SH-SY5Y (cell line): ENCODE results near the gene CLSTN2.
A peak's percentile ranks its signal among the peaks of the same experiment; 100 is the strongest.

Experiments
- GATA2 ChIP-seq: IDR thresholded peaks from 2 replicates; pipeline ENCODE4 v1.6.1; 2011; ENCODE audit warnings: mild to moderate bottlenecking, low read depth, low read length
- GATA3 ChIP-seq: IDR thresholded peaks from 2 replicates; pipeline ENCODE4 v1.6.1; 2011; ENCODE audit warnings: low read depth, mild to moderate bottlenecking, low read length, moderate library complexity

Gene CLSTN2

DNA sequence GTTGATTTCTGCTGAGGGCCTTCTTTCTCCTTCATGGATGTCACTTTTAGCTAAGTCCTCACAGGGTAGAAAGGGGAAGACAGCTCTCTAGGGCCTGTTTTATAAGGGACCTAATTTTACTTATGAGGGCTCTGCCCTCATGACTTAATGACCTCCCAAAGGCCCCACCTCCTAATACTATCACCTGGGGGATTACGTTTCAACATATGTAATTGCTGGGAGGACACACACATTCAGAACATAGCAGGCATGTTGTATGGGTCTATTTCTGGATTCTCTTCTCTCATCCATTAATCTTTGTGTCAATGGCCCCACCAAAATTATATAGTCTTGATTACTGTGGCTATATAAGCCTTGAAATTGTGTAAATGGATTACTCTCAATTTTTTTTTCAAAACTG is 255.0 kb downstream of the CLSTN2 start:
- no peak for TF ChIP-seq GATA2
- no peak for TF ChIP-seq GATA3

DNA sequence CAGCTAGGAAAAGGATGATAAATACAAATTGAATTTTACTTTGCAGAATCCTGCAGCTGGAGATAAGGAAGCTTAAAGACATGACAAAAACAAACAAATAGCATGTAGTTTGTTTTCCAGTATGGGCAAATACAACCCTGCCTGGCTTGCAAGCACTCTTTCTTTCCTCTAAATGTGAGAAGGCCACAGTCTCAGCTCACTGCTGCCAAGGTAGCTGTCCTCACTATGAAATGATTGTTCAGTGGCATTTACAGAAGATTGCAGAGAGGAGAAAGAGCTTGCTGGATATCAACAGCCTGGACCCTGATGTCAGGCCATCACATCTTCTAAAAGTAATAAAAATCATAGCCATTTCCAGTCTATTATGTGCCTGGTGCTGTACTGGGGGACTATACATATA is 262.0 kb downstream of the CLSTN2 start:
- TF ChIP-seq GATA3 (no peak), GATA2 (no peak)

DNA sequence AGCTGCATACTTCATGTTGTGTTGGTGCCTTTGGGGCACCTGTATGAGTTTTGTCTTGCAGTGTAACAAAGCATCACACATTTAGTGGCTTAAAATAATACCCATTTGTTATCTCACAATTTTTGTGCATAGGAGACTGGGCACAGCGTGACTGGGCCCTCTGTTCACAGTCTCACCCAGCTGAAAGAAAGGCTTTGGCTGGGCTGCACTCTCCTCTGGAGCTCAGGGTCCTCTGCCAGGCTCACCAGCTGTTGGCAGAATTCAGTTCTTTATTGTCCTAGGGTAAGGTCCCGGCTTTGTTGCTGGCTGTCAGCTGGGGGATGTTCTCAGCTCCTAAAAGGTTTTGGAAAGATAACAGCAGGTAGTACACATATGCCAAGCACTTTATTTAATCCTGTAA is 263.3 kb downstream of the CLSTN2 start:
- TF ChIP-seq GATA3: no peak
- no peak for TF ChIP-seq GATA2

DNA sequence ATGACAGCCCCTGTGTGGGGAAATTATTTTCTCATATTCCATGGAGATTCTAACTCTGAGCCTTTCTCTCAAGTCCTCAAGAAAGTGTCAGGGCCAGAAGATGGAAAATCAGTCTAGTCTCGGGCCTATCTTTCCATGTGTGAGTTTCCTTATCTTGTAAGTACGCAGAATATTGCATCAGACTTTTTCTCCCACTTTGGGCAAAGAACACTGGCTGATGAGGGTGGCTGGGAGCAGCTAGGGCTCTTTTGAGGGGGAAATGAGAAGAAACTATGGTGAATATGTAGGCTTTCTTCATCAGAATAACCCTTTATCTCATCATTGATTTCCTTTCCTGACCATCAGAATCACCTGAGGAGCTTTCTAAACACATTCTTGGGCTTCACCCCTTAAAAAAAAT is 264.0 kb downstream of the CLSTN2 start:
- no peak for TF ChIP-seq GATA3
- TF ChIP-seq GATA2: no peak

DNA sequence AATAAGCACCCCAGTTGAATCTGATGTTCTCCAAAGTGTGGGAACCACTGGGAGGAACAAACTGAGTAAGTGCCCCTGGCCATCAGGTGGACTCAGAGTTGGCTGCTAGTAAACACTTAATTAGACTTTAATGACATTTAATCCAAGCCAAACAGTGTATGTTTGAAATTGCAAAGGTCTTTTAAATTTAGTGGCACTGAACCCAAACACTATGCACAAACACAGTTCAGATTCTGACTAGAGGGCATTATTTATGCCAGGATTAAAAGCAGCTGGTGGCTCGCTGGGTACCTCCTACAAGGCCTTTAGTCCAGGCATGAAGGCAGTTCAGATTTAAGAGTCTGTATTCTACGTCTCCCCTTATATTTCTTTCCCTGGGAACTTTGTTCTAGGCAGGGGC is 264.8 kb downstream of the CLSTN2 start:
- TF ChIP-seq GATA3: no peak
- no peak for TF ChIP-seq GATA2

DNA sequence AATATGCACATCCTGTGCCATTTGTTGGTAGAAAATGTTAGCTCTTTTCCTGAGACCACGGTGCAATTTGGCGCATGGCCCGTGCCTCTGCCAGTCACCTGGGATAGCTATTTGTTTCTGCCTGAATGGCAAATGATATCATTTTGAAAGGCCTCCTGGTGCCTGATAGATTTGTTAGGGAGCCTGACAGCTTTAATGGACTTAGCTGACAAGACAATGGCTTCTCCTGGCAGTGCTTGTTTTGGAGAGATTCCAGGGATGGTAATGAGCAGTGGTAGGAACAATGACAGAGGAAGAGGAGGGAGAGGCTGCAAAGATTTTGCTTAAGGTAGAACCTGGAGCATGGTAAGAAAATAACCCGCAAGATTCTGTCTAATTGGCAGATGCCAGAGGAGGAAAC is 268.5 kb downstream of the CLSTN2 start:
- no peak for TF ChIP-seq GATA2
- TF ChIP-seq GATA3: no peak

DNA sequence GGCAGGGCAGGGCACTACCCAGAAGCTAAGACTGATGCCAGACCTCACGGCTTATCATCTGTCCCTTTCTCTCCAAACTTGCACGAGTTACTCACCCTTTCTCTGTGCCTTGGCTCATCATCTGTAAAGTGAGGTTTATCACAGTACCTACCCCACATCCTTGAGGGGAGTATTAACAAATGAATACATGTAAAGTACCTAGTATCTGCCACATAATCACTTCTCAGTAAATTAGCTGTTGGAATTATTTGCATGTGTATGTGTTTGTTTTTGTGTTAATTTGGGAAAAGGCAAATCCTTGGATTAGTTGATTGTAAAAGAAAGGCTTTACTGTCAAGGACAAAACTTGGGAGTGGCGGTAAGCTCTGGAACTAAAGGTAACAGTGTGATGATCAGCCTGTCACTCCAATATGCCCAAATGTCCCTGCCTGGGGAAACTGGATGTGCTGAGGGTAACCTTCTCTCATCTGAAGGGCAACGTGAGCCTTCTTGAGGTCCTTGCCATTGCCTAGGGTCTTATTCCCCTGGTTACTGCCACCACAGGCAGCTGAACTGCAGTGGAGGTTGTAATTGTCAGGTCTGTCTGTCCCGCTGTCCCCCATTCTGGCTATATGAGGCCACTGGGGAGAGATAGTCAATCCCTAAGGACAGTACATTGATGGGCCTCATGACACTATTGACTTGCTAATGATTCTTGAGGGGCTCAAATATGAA is 269.4 kb downstream of the CLSTN2 start:
- no peak for TF ChIP-seq GATA2
- TF ChIP-seq GATA3: no peak

DNA sequence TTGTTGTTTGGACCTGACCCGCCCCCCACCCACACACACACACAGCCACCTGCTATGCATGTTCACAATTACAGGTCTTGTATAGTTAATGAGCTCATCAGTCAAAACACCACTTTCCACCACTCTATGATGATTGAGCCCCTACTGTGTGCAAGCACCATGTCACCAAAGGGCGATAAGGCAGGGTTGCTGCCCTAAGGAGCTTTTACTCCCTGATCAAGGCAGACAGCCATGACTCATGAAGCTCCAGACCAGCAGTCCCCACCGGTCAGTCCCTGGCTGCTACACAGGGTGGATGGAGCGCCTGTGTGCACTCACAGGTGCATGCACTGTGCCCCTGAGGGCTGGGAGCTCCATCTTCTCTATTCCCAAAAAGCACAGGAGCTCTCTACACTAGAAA is 270.6 kb downstream of the CLSTN2 start:
- no peak for TF ChIP-seq GATA2
- no peak for TF ChIP-seq GATA3

DNA sequence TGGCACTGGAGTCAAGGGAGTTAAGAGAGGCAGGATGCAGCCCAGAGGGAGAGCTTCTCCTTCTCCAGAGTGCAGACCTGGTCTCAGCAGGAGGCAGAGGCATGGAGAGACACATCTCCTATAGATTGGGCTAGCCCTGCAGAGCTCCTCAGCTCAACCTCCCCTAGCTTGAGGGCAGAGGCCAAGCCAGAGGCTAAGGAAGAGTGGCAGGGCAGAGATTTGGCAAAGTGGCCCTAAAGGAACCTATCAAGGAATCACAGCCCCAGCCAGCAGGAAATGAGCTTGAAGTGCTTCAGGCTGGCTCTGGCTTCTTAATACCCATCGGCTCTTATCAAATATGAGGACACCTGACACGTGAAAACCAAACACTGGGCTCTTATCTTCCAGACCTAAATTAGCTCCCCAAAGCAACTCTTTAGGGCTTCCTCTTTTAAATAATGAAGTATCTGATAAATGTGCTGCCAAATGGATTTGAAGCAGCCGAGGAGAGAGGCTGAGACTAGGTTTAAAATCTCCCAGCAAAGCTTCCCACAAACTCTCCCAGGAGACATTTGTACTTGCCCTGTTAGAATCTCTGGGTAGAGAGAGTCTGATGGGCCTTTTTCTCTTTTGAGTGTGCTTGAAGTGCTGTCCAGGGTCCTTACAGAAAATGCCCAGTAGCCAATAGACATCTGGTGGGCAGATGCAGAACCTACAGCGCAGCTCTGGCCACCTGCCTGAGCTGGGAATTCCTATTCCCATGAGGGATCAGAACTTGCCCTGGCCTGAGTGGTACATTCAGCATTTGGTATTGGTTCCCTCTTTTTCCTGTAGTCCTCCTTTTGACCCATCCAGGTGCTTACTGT is 271.4 kb downstream of the CLSTN2 start:
- TF ChIP-seq GATA2: peak; percentile 67
- TF ChIP-seq GATA3: 0 out of 2 replicates have a peak, but pooled peaks have one; percentile 21

DNA sequence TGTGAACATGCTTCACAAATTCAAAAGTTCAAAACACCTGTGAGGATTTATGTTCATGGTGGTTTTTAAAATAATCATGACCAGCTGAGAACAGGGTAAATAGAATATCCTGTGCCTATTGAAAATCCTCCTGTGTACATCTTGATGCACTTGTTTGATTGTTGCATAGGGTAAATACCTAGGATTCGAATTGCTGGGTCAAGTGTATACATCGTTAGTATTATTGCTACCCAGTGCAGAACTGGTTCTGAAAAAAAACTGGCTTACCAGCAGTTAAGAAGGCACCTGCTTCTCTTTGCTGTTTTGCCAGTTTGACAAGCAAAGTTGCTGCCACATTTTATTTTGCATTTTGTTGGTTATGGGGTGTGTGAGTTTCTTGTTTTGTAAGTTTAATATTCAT is 272.6 kb downstream of the CLSTN2 start:
- no peak for TF ChIP-seq GATA3
- no peak for TF ChIP-seq GATA2

DNA sequence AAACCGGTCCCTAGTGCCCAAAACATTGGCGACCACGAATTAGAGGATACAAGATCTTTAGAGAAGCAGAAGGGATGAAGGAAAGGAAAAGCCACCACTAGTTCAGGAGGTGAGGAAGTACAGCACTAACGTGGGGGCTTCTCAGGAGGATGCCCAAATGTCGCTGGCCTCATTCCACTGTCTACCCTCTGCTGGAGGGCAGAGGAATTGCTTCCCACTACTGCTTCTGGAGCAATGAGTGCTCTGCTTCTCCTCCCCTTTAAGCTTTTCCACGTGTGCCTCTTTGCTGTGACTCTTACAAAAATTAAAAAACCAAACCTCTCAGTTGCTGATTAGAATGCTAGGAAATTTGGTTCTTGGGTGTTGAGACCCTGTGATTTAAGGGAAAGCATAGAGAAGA is 281.3 kb downstream of the CLSTN2 start:
- TF ChIP-seq GATA2 (no peak), GATA3 (no peak)

DNA sequence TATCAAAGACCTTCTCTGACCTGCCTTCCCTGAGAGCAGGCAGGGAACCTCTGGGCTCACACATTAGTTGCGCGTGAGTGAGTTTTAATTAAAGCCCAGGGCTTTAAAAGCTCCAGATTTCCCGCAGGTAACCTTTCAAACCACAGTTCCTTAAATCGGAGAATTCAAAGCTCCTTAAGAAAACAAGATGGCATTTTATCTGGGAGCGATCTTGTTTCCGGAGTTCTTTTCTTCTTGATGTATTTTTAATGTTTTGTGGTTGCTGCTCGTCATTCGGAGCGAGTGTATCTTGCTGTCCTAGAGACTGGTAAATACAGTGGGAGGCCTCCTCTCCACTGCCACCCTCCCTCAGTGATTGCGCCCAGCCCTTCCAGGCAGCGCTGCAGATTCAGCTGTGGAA is 284.3 kb downstream of the CLSTN2 start:
- no peak for TF ChIP-seq GATA2
- TF ChIP-seq GATA3: no peak

DNA sequence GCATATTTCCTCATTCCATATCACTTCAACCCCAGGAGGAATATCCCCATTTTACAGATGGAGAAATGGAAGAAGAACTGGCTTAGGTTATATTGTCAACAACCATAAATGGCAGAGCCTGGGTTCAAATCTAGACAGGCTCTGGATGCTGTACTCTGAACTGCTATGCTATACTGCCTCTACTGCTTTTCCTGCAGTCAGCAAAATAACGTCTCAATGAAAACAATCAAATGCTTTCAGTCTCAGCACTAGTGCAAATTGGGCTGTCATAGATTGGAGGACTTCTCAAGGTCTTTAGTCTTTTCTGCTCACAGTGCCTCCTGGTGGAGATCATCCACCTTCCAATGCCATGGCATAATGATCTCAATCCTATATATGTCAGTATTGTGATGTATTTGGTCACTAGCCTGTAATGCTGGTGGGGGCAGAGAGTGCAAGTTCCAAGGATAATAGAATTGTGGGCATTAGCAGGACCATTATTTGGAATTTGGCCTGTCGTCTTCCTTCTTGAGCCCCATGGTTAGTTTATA is 285.0 kb downstream of the CLSTN2 start:
- no peak for TF ChIP-seq GATA3
- TF ChIP-seq GATA2: no peak

DNA sequence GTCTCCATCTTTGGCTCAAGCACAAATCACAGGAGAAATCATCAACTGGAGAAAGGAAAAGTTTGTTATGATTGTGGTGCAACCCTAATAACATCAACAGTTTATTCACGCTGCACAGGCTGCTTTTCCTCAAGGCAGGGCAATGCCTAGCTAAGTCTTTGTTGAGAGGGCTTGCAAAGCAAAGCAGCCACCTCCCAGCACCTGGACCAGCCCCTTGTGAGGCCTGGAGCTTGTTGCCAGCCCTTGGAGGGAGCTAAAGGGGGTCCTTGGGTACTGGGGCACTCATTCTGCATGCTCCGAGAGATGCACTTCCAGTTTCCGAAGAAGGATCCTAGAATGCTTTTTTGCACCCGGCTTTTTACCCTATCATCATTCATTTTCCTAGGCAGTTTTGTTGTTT is 288.2 kb downstream of the CLSTN2 start:
- TF ChIP-seq GATA2: no peak
- no peak for TF ChIP-seq GATA3

DNA sequence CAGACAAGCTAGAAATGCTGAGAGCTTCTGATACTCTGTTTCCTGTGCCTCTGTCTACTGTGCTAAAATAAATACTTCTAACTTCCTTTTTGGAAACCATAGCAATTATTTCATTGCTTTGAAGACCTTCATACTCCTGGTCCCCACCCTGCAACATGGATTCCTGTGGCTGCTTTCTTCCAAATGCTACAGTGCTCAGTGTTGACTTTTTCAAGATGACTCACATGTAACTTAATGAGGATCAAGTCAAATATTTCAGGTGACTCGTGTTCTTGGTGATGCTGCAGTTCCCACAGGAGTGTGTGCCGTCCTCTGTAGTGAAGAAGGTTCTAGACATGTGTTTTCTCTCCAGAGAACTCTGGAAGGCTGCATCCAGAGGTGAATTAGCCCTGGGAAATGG is 288.6 kb downstream of the CLSTN2 start:
- no peak for TF ChIP-seq GATA2
- no peak for TF ChIP-seq GATA3

DNA sequence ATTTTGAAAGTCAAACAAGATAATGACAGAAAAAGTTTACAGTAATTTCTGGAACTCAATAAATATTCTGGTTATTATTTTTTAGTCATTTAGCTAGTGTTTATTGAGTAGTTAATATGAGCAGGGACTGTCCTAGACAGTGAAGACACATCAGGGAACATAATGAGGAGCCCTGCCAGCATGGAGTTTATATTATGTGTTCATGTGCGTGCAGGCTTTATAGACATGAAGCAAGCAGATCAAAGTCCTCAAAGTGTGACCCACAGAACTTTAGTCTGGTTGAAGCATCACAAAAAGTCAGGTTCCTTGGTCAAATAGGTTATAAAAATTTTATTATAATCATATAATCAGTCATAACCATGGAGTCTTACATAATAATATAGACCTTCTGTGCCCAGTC is 289.3 kb downstream of the CLSTN2 start:
- TF ChIP-seq GATA2 (no peak), GATA3 (no peak)
